GM21717 (cell line): Measurements from ENCODE around the gene CALCB.
A peak's percentile ranks its signal among the peaks of the same experiment; 100 is the strongest.

Experiments
- ATAC-seq: cut with Tn5 transposase; IDR thresholded peaks from one replicate; pipeline ENCODE4 v1.9.1; 2021; ENCODE audit warnings: mild to moderate bottlenecking, moderate library complexity; ENCODE audit not compliant: unreplicated experiment

The CALCB gene

DNA sequence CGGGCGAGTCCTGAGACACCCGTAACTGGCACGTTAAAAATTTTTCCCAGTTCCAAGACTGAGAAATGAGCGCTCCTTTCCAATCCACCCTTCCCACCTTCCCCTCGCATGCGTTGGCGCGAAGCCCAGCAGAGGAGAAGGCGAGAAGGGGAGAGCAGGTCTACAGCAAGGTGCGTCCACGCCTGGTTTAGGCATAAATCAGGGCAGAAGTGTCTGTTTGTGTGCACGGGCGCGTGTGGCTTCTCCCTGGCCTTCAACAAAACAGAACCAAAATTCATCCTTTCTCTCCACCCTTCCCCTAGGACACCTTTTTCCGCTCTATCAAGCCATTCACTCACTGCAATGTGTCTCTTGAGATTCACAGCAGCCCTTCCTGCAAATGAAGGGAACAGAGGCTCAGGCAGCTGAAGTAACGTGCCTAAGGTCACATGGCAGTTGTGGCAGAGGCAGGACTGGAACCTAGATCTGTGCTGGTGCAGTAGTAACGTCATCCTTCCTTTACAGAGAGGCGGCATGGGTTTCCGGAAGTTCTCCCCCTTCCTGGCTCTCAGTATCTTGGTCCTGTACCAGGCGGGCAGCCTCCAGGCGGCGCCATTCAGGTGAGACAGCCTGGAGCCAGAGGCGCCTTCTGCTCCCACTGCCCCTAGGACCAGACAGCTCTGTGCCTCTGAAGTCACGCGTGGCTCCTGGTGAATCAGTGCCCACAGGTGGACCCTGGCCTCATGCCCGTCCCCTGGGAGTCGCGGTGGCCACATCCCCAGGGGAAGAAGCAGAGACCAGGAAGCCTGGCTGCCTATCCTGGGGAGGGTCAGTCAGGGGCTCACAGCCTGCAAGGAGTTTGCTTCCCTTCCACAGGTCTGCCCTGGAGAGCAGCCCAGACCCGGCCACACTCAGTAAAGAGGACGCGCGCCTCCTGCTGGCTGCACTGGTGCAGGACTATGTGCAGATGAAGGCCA lies 1.1 kb downstream of the CALCB start:
- ATAC-seq: peak; percentile 96

- ATAC-seq: no peak
These were observed 1.8 kb downstream of the CALCB start for GRCh38 chr11:15075162-15075526.

- no peak for ATAC-seq
These were observed 17.8 kb downstream of the CALCB start for GRCh38 chr11:15091175-15091574.

- no peak for ATAC-seq
These were observed 18.2 kb downstream of the CALCB start for GRCh38 chr11:15091625-15092024.

GRCh38 chr11:15093432-15093831 lies 20.0 kb downstream of the CALCB start:
- peak; percentile 87 for ATAC-seq

GRCh38 chr11:15095736-15096228 lies 22.4 kb downstream of the CALCB start:
- ATAC-seq: no peak

DNA sequence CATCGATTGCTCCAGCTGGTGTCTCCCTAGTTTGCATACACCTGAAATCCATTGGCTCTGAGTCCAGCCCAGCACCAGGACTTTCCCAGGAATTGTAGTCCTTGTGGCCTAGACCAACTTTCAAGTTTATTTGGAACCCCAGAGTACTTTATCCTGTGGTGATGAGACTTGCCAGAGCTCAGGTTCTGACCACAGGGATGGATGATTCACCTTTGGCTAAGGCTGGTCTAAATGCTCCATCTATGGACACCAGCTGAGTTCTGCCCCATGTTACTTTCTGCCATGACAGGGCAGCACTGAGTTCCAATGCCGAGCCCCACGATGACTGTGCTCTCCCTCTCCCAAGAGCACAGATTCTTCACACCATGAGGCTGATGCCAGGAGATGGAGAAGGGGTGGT lies 24.0 kb downstream of the CALCB start:
- no peak for ATAC-seq

- no peak for ATAC-seq
These were observed 25.9 kb downstream of the CALCB start for GRCh38 chr11:15099267-15099666.

DNA sequence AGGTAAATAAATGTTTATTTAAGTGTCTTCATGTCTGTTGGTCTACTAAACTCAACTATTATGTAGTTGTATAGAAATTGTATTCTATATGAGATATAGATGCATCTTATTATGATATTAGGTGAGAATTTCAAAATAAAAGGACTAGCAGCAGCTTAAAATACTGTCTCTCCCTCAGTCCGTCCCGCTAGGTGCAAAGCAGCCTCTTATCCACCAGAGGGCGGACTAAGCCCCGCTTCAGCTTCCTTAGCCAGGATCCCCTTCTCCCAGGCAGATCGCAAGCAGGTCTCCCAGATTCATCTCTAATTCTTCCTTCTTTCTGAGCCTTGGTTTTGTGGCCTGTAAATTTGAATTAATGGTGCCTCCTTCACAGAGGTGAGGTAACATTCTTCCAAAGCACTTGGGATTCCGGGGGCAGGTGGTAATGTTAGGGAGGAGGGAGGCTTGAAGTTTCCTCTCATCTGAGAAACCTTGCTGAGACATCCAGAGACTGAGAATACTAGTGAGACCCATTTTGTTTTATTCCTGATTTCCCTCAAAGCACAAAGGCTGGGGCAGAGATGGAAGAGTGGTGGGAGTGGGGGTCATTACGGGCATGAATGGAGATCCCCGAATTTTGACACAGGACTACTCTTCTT lies 27.8 kb downstream of the CALCB start:
- ATAC-seq: no peak

DNA sequence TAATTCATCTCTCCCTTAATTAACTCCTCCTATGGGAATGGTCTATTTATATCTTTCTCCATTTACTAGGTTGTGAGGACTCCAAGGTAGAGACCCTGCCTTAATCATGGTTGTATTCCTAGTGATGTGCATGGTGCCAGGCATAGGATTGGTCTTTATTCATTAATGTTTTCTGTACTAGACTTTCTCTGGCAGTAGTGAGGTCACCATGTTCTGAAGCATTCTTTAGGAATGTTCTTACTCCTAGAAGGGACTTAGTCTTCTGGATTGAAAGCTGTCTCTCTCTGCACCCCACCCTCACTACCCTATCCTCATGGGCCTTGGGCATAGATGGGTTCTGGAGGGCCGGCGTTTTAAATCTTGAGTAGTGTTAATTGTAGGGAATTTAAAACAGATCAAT lies 30.8 kb downstream of the CALCB start:
- no peak for ATAC-seq

DNA sequence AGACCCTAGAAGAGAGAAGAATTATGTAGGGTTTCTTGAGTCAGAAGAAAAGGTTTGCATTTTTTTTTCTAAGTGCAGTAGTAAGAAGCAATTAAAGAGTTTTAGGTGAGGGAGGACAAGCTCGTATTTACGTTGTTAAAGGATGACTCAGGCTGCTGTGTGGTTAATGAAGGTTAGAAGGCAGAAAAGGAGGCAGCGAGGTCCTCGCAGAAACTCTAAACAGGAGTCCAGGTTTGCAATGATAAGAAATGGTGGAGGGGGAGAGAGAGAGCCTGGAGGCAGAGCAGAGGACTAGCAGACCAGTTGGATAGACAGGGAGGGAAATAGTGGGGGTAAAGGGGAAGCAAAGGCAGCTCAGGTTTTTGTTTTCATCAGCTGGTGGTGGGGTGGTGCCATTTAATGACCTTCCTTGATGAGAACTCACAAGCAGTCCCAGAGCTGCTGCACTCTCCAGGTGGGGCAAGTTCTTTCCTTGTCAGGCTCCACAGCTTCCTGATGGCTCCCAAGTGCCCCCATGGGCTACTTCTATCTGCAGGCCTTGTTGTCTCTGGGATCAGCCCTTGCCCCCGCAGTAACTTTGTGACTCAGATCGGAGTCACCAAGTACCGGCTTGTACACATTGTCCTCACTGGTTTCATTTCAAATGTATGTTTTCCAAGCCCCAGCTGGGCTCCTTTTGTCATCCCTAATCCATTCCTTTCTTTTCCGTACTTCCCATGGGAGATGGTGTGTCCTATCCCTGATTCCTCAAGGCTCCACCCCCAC lies 33.0 kb downstream of the CALCB start:
- no peak for ATAC-seq

GRCh38 chr11:15107730-15108515 lies 34.5 kb downstream of the CALCB start:
- peak; percentile 83 for ATAC-seq

DNA sequence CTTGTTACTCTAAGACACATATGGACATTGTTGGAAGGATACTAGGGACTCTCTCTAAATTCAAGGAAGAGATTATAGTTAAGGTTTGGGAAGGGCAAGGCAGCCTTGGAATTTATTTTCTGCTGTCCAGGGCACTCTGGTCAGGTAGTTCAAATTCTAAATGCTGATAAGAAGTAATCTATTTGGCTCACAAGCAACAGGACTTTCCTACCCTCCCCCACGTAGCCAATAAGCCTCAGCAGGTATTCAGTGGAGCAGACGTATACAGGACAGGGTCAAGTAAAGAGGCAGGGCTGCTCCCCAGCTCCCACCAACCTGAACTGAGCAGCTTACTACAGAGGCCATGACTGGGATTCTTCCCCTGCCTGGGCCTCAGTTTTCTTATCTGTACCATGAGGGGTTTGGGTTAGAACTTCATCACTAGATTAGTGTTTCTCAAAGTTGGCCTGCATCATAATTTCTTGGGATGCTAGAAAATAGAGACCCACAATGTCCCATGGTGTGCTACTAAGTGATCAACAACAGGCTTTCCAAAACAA lies 35.3 kb downstream of the CALCB start:
- ATAC-seq: no peak

GRCh38 chr11:15109602-15110001 lies 36.2 kb downstream of the CALCB start:
- ATAC-seq: no peak

DNA sequence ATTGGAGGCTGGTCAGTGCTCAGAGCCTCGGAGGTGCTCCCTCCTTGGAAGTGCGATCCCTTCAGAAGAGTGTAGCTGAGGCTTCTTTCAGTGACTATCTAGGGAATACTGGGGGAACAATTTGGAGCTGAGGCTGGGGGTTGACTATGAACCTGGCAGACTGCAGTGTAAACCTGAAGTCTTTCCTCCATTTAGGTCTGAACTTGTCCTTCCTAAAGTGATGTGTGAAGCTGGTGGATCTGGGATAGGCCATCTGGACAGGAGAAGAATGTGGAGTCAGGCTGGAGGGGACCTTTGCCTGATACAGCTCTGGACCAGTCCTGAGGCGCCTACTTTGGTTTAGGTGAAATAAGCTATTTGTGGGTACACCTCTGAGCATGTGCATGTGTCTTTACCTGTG lies 37.8 kb downstream of the CALCB start:
- no peak for ATAC-seq

DNA sequence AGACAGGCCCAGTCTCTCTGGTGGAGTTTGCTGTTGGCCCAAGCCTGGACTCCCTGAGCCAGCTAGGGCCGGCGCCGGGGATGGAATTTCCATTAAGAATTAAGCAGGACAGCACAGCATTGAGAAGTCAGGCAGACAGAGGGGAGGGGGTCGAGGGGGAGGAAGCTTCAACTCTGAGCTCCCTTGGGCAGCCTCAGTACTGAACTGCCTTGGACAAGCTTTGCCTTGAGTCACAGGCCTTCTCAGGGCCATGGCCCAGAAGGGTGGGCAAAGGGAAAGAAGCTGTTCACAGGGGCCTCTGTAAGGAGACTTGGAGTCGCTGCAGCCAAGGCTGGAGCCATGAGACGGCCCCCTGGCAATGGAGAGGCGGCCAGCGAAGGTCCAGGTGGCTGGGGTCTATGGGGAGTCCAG lies 38.7 kb downstream of the CALCB start:
- no peak for ATAC-seq

GRCh38 chr11:15113381-15113780 lies 40.0 kb downstream of the CALCB start:
- peak; percentile 96 for ATAC-seq

DNA sequence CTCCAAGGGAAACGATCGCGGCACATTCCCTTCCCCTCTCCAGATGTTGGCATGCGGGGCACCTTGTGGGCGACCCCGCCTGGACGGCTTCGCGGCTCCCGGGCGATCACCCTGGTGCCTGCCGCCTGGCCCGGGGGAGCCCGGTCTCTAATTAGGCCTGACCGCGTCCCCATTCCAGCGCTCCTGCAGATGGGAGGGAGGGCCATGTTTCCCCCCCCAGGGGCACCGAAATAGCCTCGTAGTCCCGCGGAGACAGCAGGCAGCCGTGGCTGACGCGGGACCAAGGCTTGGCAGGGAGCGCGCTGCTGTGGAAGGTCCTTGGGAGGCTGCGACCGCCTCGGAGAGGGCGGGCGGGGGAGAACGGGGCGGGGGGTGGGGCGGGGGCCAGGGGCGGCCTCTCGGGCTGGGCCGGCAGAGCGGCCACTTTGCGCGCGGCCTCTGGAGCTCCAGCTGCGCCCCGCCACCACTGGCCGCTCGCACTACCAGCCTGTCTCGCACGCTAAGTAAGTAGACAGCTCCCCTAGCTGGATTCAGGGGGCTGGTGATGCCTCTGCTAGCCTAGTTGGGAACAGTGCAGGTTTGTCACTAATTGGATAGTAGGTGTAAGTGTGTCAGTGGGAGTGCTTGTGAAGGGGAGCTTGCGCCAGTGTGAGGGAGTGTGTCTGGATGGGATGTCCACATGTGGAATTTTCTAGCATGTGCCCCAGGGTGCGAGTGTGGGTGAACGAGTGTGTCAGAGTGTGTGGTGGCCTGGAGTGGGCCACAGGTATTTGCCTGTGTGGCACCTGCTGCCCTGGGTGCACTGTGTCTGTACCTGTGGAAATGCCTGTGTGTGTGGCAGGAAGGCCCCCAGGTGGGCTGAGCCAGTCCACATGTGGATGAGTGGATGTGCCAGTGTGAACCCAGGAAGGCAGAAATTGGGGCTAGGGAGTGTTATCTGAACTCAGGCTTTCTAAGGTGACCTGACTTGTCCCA lies 41.4 kb downstream of the CALCB start, which contains the start of gene INSC:
Gene INSC (plus strand): TSS at position 423 of the 975 bp plus-strand sequence. CDS start 34,252 bp downstream, outside the sequence.
- no peak for ATAC-seq

DNA sequence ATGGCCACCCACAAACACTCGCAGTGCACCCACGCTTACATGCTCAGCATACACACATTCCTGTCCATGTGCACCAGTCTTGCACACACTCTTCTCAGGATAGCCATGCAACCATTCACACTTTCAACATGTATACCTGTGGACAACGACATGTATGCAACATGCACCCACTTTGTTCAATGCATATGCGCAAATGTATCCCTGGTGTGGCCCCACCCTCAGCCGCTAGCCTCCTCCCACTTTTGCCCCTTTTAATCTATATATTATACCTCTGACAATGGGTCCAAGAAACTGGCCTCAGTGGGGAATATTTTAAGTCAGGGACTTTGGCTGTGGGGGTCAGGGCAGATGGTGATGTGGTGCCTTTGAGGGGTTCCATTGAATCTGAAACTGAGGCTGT lies 42.3 kb downstream of the CALCB start:
- no peak for ATAC-seq
